WTC11 (cell line): Measurements from ENCODE around the gene PCDHGA8. TPM values are rescaled to one million over a fixed set of nuclear protein-coding genes. Genes with fewer than 3 reads are reported as not detected.
A peak's percentile ranks its signal among the peaks of the same experiment; 100 is the strongest.
"Not testable (repeated sequence)": the region's sequence is repeated elsewhere in the genome, so short reads cannot be mapped to it uniquely, and the experiment has no call there.

Source experiments
- ATAC-seq: fragments of 200-7000 bp; cut with Tn5 transposase; 2 replicates; pipeline ENCODE4 v1.10.0; 2021; ENCODE audit warnings: mild to moderate bottlenecking, moderate library complexity
- CTCF ChIA-PET: fragments of 300-600 bp; sonication (Branson Sonifier 250); formaldehyde crosslinking; loops from one replicate; lab custom pipeline; 2021; ENCODE audit warnings: antibody characterized with exemption; lab: Charles Lee
- POLR2A ChIA-PET: fragments of 350-600 bp; sonication (Branson Sonifier 250); formaldehyde crosslinking; loops from one replicate; lab custom pipeline; 2021; ENCODE audit warnings: antibody characterized with exemption; lab: Charles Lee
- DNase-seq: peaks from one replicate; pipeline ENCODE4 v3.0.0; 2021; ENCODE audit warnings: low spot score
- H3K27ac Mint-ChIP-seq: 2 replicates; pipeline ENCODE4 v1.8.0; 2021; ENCODE audit warnings: mixed read lengths
- H3K27me3 Mint-ChIP-seq: 2 replicates; pipeline ENCODE4 v1.8.0; 2021; ENCODE audit warnings: low read depth, mild to moderate bottlenecking, moderate library complexity, mixed read lengths
- H3K36me3 Mint-ChIP-seq: 2 replicates; pipeline ENCODE4 v1.8.0; 2021; ENCODE audit warnings: mixed read lengths
- H3K4me1 Mint-ChIP-seq: 2 replicates; pipeline ENCODE4 v1.8.0; 2022; ENCODE audit warnings: mixed read lengths
- H3K4me3 Mint-ChIP-seq: 2 replicates; pipeline ENCODE4 v1.8.0; 2021; ENCODE audit warnings: mild to moderate bottlenecking, moderate library complexity, mixed read lengths
- H3K9me3 Mint-ChIP-seq: 2 replicates; pipeline ENCODE4 v1.8.0; 2021; ENCODE audit warnings: mixed read lengths
- CREM ChIP-seq: sonication (generic); formaldehyde crosslinking; IDR thresholded peaks from 2 replicates; pipeline ENCODE4 v1.8.1; 2022; ENCODE audit warnings: mild to moderate bottlenecking, missing genetic modification reagents, moderate library complexity
- ETV6 ChIP-seq: sonication (generic); formaldehyde crosslinking; IDR thresholded peaks from 2 replicates; pipeline ENCODE4 v1.8.1; 2022; ENCODE audit warnings: mild to moderate bottlenecking, missing genetic modification reagents
- FOXP1 ChIP-seq: sonication (generic); formaldehyde crosslinking; IDR thresholded peaks from 2 replicates; pipeline ENCODE4 v1.8.0; 2022; ENCODE audit warnings: missing genetic modification reagents, mild to moderate bottlenecking, moderate library complexity, borderline replicate concordance
- ZNF263 ChIP-seq: sonication (generic); formaldehyde crosslinking; IDR thresholded peaks from 2 replicates; pipeline ENCODE4 v1.8.1; 2022; ENCODE audit warnings: low read depth, mild to moderate bottlenecking, moderate library complexity, missing genetic modification reagents
- total RNA-seq: library from RNA; stranded (reverse); gene quantifications from 3 replicates; pipeline ENCODE4 v1.2.3, GENCODE V29; 2021
- TF ChIP-seq, protein P1 (sequence below): sonication (generic); formaldehyde crosslinking; IDR thresholded peaks from 2 replicates; pipeline ENCODE4 v1.8.0; 2023; ENCODE audit warnings: missing genetic modification reagents, mild to moderate bottlenecking, borderline replicate concordance
- TF ChIP-seq, protein P2 (sequence below): sonication (generic); formaldehyde crosslinking; IDR thresholded peaks from 2 replicates; pipeline ENCODE4 v1.8.0; 2022; ENCODE audit warnings: mild to moderate bottlenecking, missing genetic modification reagents
- TF ChIP-seq, protein P3 (sequence below): sonication (generic); formaldehyde crosslinking; IDR thresholded peaks from 2 replicates; pipeline ENCODE4 v1.8.1; 2023; ENCODE audit warnings: mild to moderate bottlenecking, missing genetic modification reagents, moderate library complexity
- TF ChIP-seq, protein P4 (sequence below): sonication (generic); formaldehyde crosslinking; IDR thresholded peaks from 2 replicates; pipeline ENCODE4 v1.8.1; 2023; ENCODE audit warnings: mild to moderate bottlenecking, moderate library complexity, missing genetic modification reagents
- TF ChIP-seq, protein P5 (sequence below): fragments of 200-600 bp; IDR thresholded peaks from 2 replicates; pipeline ENCODE4 v1.8.0; 2022; ENCODE audit warnings: antibody characterized with exemption

Gene PCDHGA8
- total RNA-seq, 1 experiment from 2014 or later, result 2.1 TPM

DNA sequence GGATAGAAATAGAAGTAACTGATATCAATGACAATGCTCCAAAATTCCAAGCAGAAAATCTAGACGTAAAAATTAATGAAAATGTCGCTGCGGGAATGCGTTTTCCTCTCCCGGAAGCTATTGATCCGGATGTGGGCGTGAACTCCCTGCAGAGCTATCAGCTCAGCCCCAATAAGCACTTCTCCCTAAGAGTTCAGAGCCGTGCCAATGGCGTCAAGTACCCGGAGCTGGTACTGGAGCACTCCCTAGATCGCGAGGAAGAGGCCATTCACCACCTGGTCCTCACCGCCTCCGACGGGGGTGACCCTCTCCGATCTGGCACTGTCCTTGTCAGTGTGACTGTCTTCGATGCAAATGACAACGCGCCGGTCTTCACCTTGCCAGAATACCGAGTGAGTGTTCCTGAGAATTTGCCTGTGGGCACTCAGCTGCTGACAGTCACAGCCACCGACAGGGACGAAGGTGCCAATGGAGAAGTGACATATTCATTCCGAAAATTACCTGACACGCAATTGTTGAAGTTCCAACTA lies 21.2 kb downstream of the PCDHGA8 start:
- ChIA-PET POLR2A (interaction anchor here (1.0 to 2.0 kb wide), 7 partner anchors 71 to 190 kb away, joined by 3 to 11 read pairs (median 4); partner anchors contain the start of genes PCDHB14 and PCDHGC4), CTCF (interaction anchor here (0.6 to 4.3 kb wide), 67 partner anchors 8 to 558 kb away, joined by 3 to 87 read pairs (median 8); partner anchors contain the start of genes DELE1, DIAPH1, PCDHA10 and PCDHB10)
- Mint-ChIP-seq H3K4me1 (peaks cover 29% of the 10 kb centered on the region), H3K36me3 (peaks cover 32% of the 10 kb centered on the region), H3K4me3 (peak overlapping the region; percentile 94), H3K9me3 (peaks cover 17% of the 10 kb centered on the region), H3K27me3 (peaks cover 28% of the 10 kb centered on the region), H3K27ac (peak overlapping the region; percentile 51)
- TF ChIP-seq, protein P1, sequence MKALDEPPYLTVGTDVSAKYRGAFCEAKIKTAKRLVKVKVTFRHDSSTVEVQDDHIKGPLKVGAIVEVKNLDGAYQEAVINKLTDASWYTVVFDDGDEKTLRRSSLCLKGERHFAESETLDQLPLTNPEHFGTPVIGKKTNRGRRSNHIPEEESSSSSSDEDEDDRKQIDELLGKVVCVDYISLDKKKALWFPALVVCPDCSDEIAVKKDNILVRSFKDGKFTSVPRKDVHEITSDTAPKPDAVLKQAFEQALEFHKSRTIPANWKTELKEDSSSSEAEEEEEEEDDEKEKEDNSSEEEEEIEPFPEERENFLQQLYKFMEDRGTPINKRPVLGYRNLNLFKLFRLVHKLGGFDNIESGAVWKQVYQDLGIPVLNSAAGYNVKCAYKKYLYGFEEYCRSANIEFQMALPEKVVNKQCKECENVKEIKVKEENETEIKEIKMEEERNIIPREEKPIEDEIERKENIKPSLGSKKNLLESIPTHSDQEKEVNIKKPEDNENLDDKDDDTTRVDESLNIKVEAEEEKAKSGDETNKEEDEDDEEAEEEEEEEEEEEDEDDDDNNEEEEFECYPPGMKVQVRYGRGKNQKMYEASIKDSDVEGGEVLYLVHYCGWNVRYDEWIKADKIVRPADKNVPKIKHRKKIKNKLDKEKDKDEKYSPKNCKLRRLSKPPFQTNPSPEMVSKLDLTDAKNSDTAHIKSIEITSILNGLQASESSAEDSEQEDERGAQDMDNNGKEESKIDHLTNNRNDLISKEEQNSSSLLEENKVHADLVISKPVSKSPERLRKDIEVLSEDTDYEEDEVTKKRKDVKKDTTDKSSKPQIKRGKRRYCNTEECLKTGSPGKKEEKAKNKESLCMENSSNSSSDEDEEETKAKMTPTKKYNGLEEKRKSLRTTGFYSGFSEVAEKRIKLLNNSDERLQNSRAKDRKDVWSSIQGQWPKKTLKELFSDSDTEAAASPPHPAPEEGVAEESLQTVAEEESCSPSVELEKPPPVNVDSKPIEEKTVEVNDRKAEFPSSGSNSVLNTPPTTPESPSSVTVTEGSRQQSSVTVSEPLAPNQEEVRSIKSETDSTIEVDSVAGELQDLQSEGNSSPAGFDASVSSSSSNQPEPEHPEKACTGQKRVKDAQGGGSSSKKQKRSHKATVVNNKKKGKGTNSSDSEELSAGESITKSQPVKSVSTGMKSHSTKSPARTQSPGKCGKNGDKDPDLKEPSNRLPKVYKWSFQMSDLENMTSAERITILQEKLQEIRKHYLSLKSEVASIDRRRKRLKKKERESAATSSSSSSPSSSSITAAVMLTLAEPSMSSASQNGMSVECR (CRISPR knock-in tag), result peak; percentile 68; the same call in 1 of the 2 replicates
- TF ChIP-seq ZNF263 (CRISPR knock-in tag) (peak; percentile 44; the same call in 1 of the 2 replicates), FOXP1 (peak; percentile 56; the same call in 1 of the 2 replicates)
- TF ChIP-seq, protein P2, sequence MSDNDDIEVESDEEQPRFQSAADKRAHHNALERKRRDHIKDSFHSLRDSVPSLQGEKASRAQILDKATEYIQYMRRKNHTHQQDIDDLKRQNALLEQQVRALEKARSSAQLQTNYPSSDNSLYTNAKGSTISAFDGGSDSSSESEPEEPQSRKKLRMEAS (CRISPR knock-in tag), result peak; percentile 63; the same call in 1 of the 2 replicates
- TF ChIP-seq, protein P3, sequence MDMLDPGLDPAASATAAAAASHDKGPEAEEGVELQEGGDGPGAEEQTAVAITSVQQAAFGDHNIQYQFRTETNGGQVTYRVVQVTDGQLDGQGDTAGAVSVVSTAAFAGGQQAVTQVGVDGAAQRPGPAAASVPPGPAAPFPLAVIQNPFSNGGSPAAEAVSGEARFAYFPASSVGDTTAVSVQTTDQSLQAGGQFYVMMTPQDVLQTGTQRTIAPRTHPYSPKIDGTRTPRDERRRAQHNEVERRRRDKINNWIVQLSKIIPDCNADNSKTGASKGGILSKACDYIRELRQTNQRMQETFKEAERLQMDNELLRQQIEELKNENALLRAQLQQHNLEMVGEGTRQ (CRISPR knock-in tag), result no peak
- peak; percentile 33 for ATAC-seq
- no peak for DNase-seq

DNA sequence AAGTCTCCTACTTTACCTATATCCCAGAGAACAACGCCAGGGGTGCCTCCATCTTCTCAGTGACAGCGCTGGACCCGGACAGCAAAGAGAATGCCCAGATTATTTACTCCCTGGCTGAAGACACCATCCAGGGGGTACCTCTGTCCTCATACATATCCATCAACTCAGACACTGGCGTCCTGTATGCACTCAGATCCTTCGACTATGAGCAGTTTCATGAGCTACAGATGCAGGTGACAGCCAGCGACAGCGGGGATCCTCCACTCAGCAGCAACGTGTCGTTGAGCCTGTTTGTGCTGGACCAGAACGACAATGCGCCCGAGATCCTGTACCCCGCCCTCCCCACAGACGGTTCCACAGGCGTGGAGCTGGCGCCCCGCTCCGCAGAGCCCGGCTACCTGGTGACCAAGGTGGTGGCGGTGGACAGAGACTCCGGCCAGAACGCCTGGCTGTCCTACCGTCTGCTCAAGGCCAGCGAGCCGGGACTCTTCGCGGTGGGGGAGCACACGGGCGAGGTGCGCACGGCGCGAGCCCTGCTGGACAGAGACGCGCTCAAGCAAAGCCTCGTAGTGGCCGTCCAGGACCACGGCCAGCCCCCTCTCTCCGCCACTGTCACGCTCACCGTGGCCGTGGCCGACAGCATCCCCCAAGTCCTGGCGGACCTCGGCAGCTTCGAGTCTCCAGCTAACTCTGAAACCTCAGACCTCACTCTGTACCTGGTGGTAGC lies 22.3 kb downstream of the PCDHGA8 start:
- H3K9me3 Mint-ChIP-seq, result peaks cover 21% of the 10 kb centered on the region
- CTCF ChIA-PET, result interaction anchor here (0.6 to 4.3 kb wide), 14 partner anchors 12 to 193 kb away, joined by 3 to 75 read pairs (median 24); partner anchors contain the start of genes PCDHB15, PCDHGA12, PCDHGA3 and PCDHGA9
- H3K27me3 Mint-ChIP-seq, result peaks cover 23% of the 10 kb centered on the region
- H3K4me3 Mint-ChIP-seq, result peak overlapping the region; percentile 94
- DNase-seq, POLR2A ChIA-PET, ATAC-seq, H3K27ac Mint-ChIP-seq: not testable (repeated sequence)
- H3K4me1 Mint-ChIP-seq, result peaks cover 28% of the 10 kb centered on the region
- peaks cover 35% of the 10 kb centered on the region for H3K36me3 Mint-ChIP-seq

DNA sequence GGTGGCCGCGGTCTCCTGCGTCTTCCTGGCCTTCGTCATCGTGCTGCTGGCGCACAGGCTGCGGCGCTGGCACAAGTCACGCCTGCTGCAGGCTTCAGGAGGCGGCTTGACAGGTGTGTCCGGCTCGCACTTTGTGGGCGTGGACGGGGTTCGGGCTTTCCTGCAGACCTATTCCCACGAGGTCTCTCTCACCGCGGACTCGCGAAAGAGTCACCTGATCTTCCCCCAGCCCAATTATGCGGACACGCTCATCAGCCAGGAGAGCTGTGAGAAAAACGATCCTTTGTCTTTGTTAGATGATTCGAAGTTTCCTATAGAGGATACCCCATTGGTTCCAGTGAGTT lies 22.8 kb downstream of the PCDHGA8 start:
- Mint-ChIP-seq H3K27me3 (peaks cover 21% of the 10 kb centered on the region), H3K4me1 (peaks cover 30% of the 10 kb centered on the region), H3K4me3 (peak overlapping the region; percentile 16; the same call in 1 of the 2 replicates), H3K36me3 (peaks cover 37% of the 10 kb centered on the region), H3K9me3 (peaks cover 23% of the 10 kb centered on the region)
- CTCF ChIA-PET, result interaction anchor here (0.6 to 4.3 kb wide), 6 partner anchors 18 to 142 kb away, joined by 3 to 60 read pairs (median 4); partner anchors contain the start of genes PCDHGB5 and PCDHGC3
- ATAC-seq, POLR2A ChIA-PET, DNase-seq, H3K27ac Mint-ChIP-seq: not testable (repeated sequence)
- TF ChIP-seq, protein P3 (CRISPR knock-in tag), result peak; percentile 18; the same call in 1 of the 2 replicates

DNA sequence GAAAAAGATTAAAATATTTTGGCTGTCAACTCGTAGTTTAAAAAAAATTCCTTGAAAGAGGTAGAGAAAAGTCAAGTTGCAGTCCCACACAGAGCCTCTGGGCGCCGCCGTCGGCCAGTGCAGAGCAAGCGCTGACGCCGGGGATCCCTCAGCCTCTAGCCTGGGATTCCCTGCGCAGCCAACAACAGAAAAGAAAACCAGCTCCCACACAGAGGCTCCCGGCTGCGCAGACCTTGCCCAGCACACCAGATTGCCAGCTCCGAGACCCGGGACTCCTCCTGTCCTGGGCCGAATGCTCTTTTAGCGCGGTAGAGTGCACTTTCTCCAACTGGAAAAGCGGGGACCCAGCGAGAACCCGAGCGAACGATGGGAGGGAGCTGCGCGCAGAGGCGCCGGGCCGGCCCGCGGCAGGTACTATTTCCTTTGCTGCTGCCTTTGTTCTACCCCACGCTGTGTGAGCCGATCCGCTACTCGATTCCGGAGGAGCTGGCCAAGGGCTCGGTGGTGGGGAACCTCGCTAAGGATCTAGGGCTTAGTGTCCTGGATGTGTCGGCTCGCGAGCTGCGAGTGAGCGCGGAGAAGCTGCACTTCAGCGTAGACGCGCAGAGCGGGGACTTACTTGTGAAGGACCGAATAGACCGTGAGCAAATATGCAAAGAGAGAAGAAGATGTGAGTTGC lies 25.2 kb downstream of the PCDHGA8 start, which contains the start of gene PCDHGB7:
Gene PCDHGB7 (plus strand): TSS at position 184 of the 679 bp plus-strand sequence. CDS start 183 bp downstream, at position 367.
- CTCF ChIA-PET, result interaction anchor here (0.6 to 3.4 kb wide), 52 partner anchors 9 to 282 kb away, joined by 3 to 69 read pairs (median 6); partner anchors contain the start of genes PCDHB14, PCDHB15, PCDHB16 and PCDHB5
- peaks cover 21% of the 10 kb centered on the region for H3K27me3 Mint-ChIP-seq
- TF ChIP-seq FOXP1 (0 out of 2 replicates have a peak, but pooled peaks have one; percentile 25), ETV6 (CRISPR knock-in tag) (0 out of 2 replicates have a peak, but pooled peaks have one; percentile 23), CREM (0 out of 2 replicates have a peak, but pooled peaks have one; percentile 13)
- TF ChIP-seq, protein P4, sequence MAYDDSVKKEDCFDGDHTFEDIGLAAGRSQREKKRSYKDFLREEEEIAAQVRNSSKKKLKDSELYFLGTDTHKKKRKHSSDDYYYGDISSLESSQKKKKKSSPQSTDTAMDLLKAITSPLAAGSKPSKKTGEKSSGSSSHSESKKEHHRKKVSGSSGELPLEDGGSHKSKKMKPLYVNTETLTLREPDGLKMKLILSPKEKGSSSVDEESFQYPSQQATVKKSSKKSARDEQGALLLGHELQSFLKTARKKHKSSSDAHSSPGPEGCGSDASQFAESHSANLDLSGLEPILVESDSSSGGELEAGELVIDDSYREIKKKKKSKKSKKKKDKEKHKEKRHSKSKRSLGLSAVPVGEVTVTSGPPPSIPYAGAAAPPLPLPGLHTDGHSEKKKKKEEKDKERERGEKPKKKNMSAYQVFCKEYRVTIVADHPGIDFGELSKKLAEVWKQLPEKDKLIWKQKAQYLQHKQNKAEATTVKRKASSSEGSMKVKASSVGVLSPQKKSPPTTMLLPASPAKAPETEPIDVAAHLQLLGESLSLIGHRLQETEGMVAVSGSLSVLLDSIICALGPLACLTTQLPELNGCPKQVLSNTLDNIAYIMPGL (CRISPR knock-in tag), result peak; percentile 80
- TF ChIP-seq, protein P5, sequence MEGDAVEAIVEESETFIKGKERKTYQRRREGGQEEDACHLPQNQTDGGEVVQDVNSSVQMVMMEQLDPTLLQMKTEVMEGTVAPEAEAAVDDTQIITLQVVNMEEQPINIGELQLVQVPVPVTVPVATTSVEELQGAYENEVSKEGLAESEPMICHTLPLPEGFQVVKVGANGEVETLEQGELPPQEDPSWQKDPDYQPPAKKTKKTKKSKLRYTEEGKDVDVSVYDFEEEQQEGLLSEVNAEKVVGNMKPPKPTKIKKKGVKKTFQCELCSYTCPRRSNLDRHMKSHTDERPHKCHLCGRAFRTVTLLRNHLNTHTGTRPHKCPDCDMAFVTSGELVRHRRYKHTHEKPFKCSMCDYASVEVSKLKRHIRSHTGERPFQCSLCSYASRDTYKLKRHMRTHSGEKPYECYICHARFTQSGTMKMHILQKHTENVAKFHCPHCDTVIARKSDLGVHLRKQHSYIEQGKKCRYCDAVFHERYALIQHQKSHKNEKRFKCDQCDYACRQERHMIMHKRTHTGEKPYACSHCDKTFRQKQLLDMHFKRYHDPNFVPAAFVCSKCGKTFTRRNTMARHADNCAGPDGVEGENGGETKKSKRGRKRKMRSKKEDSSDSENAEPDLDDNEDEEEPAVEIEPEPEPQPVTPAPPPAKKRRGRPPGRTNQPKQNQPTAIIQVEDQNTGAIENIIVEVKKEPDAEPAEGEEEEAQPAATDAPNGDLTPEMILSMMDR, result peak; percentile 70; the same call in 1 of the 2 replicates
- H3K9me3 Mint-ChIP-seq, result peaks cover 39% of the 10 kb centered on the region
- peak; percentile 79 for ATAC-seq
- peaks cover 38% of the 10 kb centered on the region for H3K4me1 Mint-ChIP-seq
- H3K27ac Mint-ChIP-seq, result peak within 1 kb of the TSS; percentile 46
- peaks cover 58% of the 10 kb centered on the region for H3K36me3 Mint-ChIP-seq
- peak; percentile 89 for DNase-seq
- peak within 1 kb of the TSS; percentile 91 for H3K4me3 Mint-ChIP-seq
- POLR2A ChIA-PET, result interaction anchor here (0.5 to 1.2 kb wide), 5 partner anchors 10 to 436 kb away, joined by 3 to 6 read pairs (median 5); partner anchors contain the start of genes PCDHB15 and PCDHGB6
